ENCODE data around the gene NME8.
A peak's percentile ranks its signal among the peaks of the same experiment; 100 is the strongest.

DNA sequence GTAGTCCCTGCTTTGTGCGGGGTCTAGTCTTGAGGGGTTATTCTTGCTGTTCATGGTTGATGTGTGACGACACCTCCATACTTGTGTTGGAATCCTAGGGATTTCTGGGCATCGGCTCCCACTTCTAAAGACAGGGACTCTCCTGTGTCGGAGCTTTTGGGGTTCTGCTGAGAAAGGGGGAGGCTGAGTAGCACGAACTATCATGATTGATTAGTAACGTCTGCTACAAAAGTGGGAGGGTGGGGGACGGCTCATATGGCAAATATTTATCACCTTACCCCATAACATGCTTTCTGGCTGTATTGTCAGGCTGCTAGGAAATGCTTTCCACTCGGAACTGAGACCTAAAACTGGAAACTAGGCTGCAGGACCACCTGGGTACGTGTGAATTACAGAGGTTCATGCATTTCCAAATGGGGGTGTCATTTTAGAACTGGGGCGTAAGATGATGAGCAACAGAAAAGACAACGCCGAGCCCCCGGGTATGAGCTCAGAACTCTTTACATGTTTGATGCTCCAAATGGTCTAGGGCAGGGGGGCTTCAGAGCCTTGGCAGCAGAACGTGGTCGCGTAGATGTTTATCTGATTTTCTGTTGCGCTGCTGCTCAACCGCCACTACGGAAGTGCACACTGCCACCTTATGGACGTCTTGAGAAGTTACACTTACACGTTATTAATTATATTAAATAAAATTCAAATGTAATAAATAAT is 15.1 kb upstream of the NME8 start:
- peak; percentile 49 to 79 (median 64) for TF ChIP-seq CTCF (IDR thresholded peaks at IDR 0.05)
- no peak for TF ChIP-seq POLR2A (IDR thresholded peaks at IDR 0.05)

Measured in uterus (tissue), 2 donors.